Endothelial cell of umbilical vein (primary cell): ENCODE results near the gene C3orf70.

ENCODE experiments used
- CTCF ChIP-seq, 2 donors: IDR thresholded peaks; 1 replicate in 1 of 2; 2 replicates in 1 of 2; pipeline ENCODE4 v1.5.1; 2011; ENCODE audit warnings: low read length in 2 of 2, mild to moderate bottlenecking in 2 of 2, moderate library complexity in 2 of 2, control low read depth in 1 of 2, inconsistent platforms in 1 of 2, low read depth in 1 of 2; ENCODE audit not compliant: insufficient read depth in 1 of 2; ENCODE audit errors: extremely low read depth in 1 of 2
- MAX ChIP-seq: IDR thresholded peaks from 2 replicates; pipeline ENCODE4 v1.6.1; 2011; ENCODE audit not compliant: insufficient read depth, insufficient read length
- POLR2AphosphoS5 ChIP-seq: IDR thresholded peaks from 2 replicates; pipeline ENCODE4 v1.6.1; 2012; ENCODE audit warnings: low read depth, mild to moderate bottlenecking, control low read depth, low read length, moderate library complexity; ENCODE audit not compliant: insufficient read depth

- TF ChIP-seq CTCF (IDR thresholded peaks at IDR 0.05; ENCODE audit: extremely low read depth in 1 of 2, insufficient read depth in 1 of 2, low read depth in 1 of 2, low read length in 2 of 2), result no peak
- no peak for TF ChIP-seq MAX
- no peak for TF ChIP-seq POLR2AphosphoS5
Measured at GRCh38 chr3:185187391-185187790, 34.5 kb upstream of the C3orf70 start.
